Upper lobe of left lung (tissue), 6 donors: Measurements from ENCODE around the gene KCNK15. TPM values are rescaled to one million over a fixed set of nuclear protein-coding genes. Genes with fewer than 3 reads are reported as not detected.
A peak's percentile ranks its signal among the peaks of the same experiment; 100 is the strongest.

Experiments used
- ATAC-seq, 2 donors: fragments of 200-7000 bp; cut with Tn5 transposase; one replicate each; pipeline ENCODE4 v1.9.1; 2022; ENCODE audit warnings: mild to moderate bottlenecking in 2 of 2, moderate library complexity in 2 of 2; ENCODE audit not compliant: low FRiP score in 2 of 2
- DNase-seq, 2 donors: peaks; one replicate each; pipeline ENCODE4 v3.0.0-alpha.2; 2019 to 2020
- H3K27ac ChIP-seq, 4 donors: fragments of 200-600 bp; sonication (generic); one replicate each; pipeline ENCODE4 v1.5.1; 2016 to 2019
- H3K27me3 ChIP-seq, 4 donors: fragments of 200-600 bp; sonication (generic); one replicate each; pipeline ENCODE4 v1.5.1; 2017 to 2019
- H3K36me3 ChIP-seq, 4 donors: fragments of 200-600 bp; sonication (generic); one replicate each; pipeline ENCODE4 v1.5.1; 2016 to 2019
- H3K4me1 ChIP-seq, 4 donors: fragments of 200-600 bp; sonication (generic); one replicate each; pipeline ENCODE4 v1.5.1; 2018 to 2019
- H3K4me3 ChIP-seq, 4 donors: fragments of 200-600 bp; sonication (generic); one replicate each; pipeline ENCODE4 v1.5.1; 2017 to 2019; ENCODE audit warnings: mild to moderate bottlenecking in 2 of 4, moderate library complexity in 1 of 4
- H3K9me3 ChIP-seq, 4 donors: fragments of 200-600 bp; sonication (generic); one replicate each; pipeline ENCODE4 v1.5.1; 2018 to 2019
- CTCF ChIP-seq, 6 experiments: fragments of 450-650 bp in 4 of 6; fragments of 200-600 bp in 2 of 6; sonication (generic) in 2 of 6; IDR thresholded peaks; one replicate each; pipeline ENCODE4 v1.5.1; 2016 to 2019; ENCODE audit warnings: antibody characterized with exemption in 6 of 6
- EP300 ChIP-seq, 4 donors: sonication (generic); formaldehyde crosslinking; IDR thresholded peaks; one replicate each; pipeline ENCODE4 v1.5.1; 2017; ENCODE audit warnings: antibody characterized with exemption in 4 of 4, control low read depth in 2 of 4
- POLR2A ChIP-seq, 4 donors: fragments of 450-650 bp; IDR thresholded peaks; one replicate each; pipeline ENCODE4 v1.5.1; 2016 to 2017; ENCODE audit warnings: antibody characterized with exemption in 4 of 4, mild to moderate bottlenecking in 2 of 4
- POLR2AphosphoS5 ChIP-seq, 2 donors: sonication (generic); formaldehyde crosslinking; IDR thresholded peaks; one replicate each; pipeline ENCODE4 v1.5.1; 2017; ENCODE audit warnings: antibody characterized with exemption in 2 of 2
- WGBS, 2 donors: methylation state at CpG; one replicate each; pipeline ENCODE4 v1.1.5; 2017 to 2018; 5-methylcytosine and 5-hydroxymethylcytosine counted together
- total RNA-seq, 6 donors: library from RNA; depleted of rRNA in 4 of 6; stranded (reverse); fragments of >200 nt in 4 of 6; gene quantifications; one replicate each; pipeline versions ENCODE4 v1.1.0 to v1.2.1, GENCODE V29; 2016 to 2021
- donor health status: DM: no; HTN: no; CAD: no; lungs with moderate emphysema.
- donor health status: DM: no; HTN: yes; CAD: no; lungs with severe emphysema.

KCNK15 gene
- total RNA-seq, 6 donors from 2014 or later, result 1.0 to 2.7 (median 1.7) TPM

GRCh38 chr20:44722990-44723389 is 22.7 kb upstream of the KCNK15 start:
- Histone ChIP-seq H3K4me3 (no peak overlapping the region), H3K36me3 (no peaks in the 10 kb centered on the region), H3K9me3 (no peaks in the 10 kb centered on the region), H3K27me3 (no peaks in the 10 kb centered on the region), H3K4me1 (peaks cover 8 to 20% (median 15%) of the 10 kb centered on the region in 4 donors), H3K27ac (no peak overlapping the region)
- DNase-seq, result no peak
- no peak for ATAC-seq
- WGBS, 2 donors, result 88 to 91% methylated on average over 1 to 2 of the region's 2 CpGs
- TF ChIP-seq EP300 (IDR thresholded peaks at IDR 0.05) (no peak), POLR2AphosphoS5 (IDR thresholded peaks at IDR 0.05) (no peak), POLR2A (IDR thresholded peaks at IDR 0.05) (no peak), CTCF (IDR thresholded peaks at IDR 0.05) (no peak)

- no peaks in the 10 kb centered on the region for H3K27me3 ChIP-seq
- H3K9me3 ChIP-seq, result no peaks in the 10 kb centered on the region
- H3K27ac ChIP-seq, result no peak overlapping the region
- DNase-seq (no peak), ATAC-seq (no peak)
- H3K4me1 ChIP-seq, result peaks cover 8 to 23% (median 15%) of the 10 kb centered on the region in 4 donors
- no peak overlapping the region for H3K4me3 ChIP-seq
- no peaks in the 10 kb centered on the region for H3K36me3 ChIP-seq
- TF ChIP-seq CTCF (IDR thresholded peaks at IDR 0.05) (no peak), POLR2AphosphoS5 (IDR thresholded peaks at IDR 0.05) (no peak), POLR2A (IDR thresholded peaks at IDR 0.05) (no peak), EP300 (IDR thresholded peaks at IDR 0.05) (no peak)
- 60 to 64% methylated on average over 7 of the region's 7 CpGs for WGBS, 2 donors
These were observed 22.3 kb upstream of the KCNK15 start for GRCh38 chr20:44723391-44723790.

- ATAC-seq, result no peak
- H3K27ac ChIP-seq, result no peak overlapping the region
- H3K4me1 ChIP-seq, result peaks cover 8 to 28% (median 17%) of the 10 kb centered on the region in 4 donors
- no peaks in the 10 kb centered on the region for H3K27me3 ChIP-seq
- 92 to 93% methylated on average over 9 of the region's 9 CpGs for WGBS, 2 donors
- H3K4me3 ChIP-seq, result no peak overlapping the region
- H3K9me3 ChIP-seq, result no peaks in the 10 kb centered on the region
- no peak for DNase-seq
- TF ChIP-seq EP300 (IDR thresholded peaks at IDR 0.05), result no peak
- TF ChIP-seq POLR2AphosphoS5 (IDR thresholded peaks at IDR 0.05), result no peak
- TF ChIP-seq CTCF (IDR thresholded peaks at IDR 0.05), result no peak
- TF ChIP-seq POLR2A (IDR thresholded peaks at IDR 0.05), result no peak
- H3K36me3 ChIP-seq, result no peaks in the 10 kb centered on the region
These were observed 21.8 kb upstream of the KCNK15 start for GRCh38 chr20:44723798-44724362.

- Histone ChIP-seq H3K36me3 (no peaks in the 10 kb centered on the region), H3K4me3 (no peak overlapping the region), H3K9me3 (no peaks in the 10 kb centered on the region), H3K4me1 (peaks cover 15 to 34% (median 22%) of the 10 kb centered on the region in 4 donors), H3K27me3 (no peaks in the 10 kb centered on the region), H3K27ac (no peak overlapping the region)
- no peak for ATAC-seq
- TF ChIP-seq POLR2A (IDR thresholded peaks at IDR 0.05) (no peak), CTCF (IDR thresholded peaks at IDR 0.05) (no peak), EP300 (IDR thresholded peaks at IDR 0.05) (no peak), POLR2AphosphoS5 (IDR thresholded peaks at IDR 0.05) (no peak)
- WGBS, 2 donors, result 81% methylated on average over 8 to 26 of the region's 26 CpGs
- peak in 1 of 2 donors; percentile 75 for DNase-seq
These were observed 21.1 kb upstream of the KCNK15 start for GRCh38 chr20:44724423-44725091.
